ENCODE measurements around the gene PHF13. TPM values are rescaled to one million over a fixed set of nuclear protein-coding genes. Genes with fewer than 3 reads are reported as not detected.

The PHF13 gene
- total and polyA plus RNA-seq, 10 of the 15 experiments (the other 5 are each of a cell fraction or from before 2014, with no cell fraction given): 0.87 to 15.4 (median 5.1) TPM

- no peak for TF ChIP-seq CEBPZ (IDR thresholded peaks at IDR 0.05; ENCODE audit: low read depth, low read length)
- TF ChIP-seq MEF2B (IDR thresholded peaks at IDR 0.05; ENCODE audit: partially characterized antibody, poor library complexity, severe bottlenecking): no peak
- no peak for TF ChIP-seq NFIC (IDR thresholded peaks at IDR 0.05; ENCODE audit: low read depth, low read length)
Measured at GRCh38 chr1:6582370-6582769, 31.2 kb upstream of the PHF13 start (continued).

- no peak overlapping the region for H3K4me2 ChIP-seq (ENCODE audit: control insufficient read depth, insufficient read depth)
- no peak overlapping the region for H3K4me3 ChIP-seq
- in situ Hi-C loops (cut with MboI) (no loop called here), intact Hi-C loops (cut with micrococcal nuclease; ENCODE audit: unreplicated experiment) (no loop called here)
- no TSS peak for BruUV-seq (replicated peaks)
- RAD21 ChIA-PET (ENCODE audit: unreplicated experiment): no interaction called here
- H3K79me2 ChIP-seq (ENCODE audit: control insufficient read depth, insufficient read depth, low read length): peaks cover 21% of the 10 kb centered on the region
- ATAC-seq (no peak), DNase-seq (ENCODE audit: low read depth, low spot score) (no peak), FAIRE-seq (no peak)
- TF ChIP-seq PAX5 (IDR thresholded peaks at IDR 0.05; ENCODE audit: borderline replicate concordance, low read depth, low read length) (no peak), CHD4 (IDR thresholded peaks at IDR 0.05) (no peak), HDGF (IDR thresholded peaks at IDR 0.05) (no peak)
- H3K27ac ChIP-seq (ENCODE audit: control insufficient read depth, insufficient read depth): no peak overlapping the region
- 83% methylated on average over 21 of the region's 21 CpGs for WGBS (ENCODE audit: insufficient coverage, insufficient replicate concordance, low lambda C conversion rate, missing lambda C conversion rate)
- H3K9ac ChIP-seq (ENCODE audit: control insufficient read depth, insufficient read depth, low read length): no peak overlapping the region
- CTCF ChIA-PET: interaction anchor here (1.2 kb wide), 1 partner anchor 16 kb away, joined by 3 read pairs; no protein-coding TSS in a partner anchor
- H3K4me1 ChIP-seq (ENCODE audit: control insufficient read depth, insufficient read depth, low read length): peaks cover 10% of the 10 kb centered on the region
- no peaks in the 10 kb centered on the region for H3K27me3 ChIP-seq (replicated peaks in 1 of 2; ENCODE audit: control insufficient read depth in 2 of 2, insufficient read depth in 2 of 2, low read length in 1 of 2)
- H4K20me1 ChIP-seq (ENCODE audit: control insufficient read depth, insufficient read depth): no peaks in the 10 kb centered on the region
- SMC1A ChIA-PET (ENCODE audit: uncharacterized antibody, unreplicated experiment): no interaction called here
- no peak overlapping the region for H2AFZ ChIP-seq (ENCODE audit: control insufficient read depth, low read depth, low read length)
- no peaks in the 10 kb centered on the region for H3K9me3 ChIP-seq (replicated peaks; ENCODE audit: control insufficient read depth, insufficient read depth, low read length)
- POLR2A ChIA-PET: no interaction called here
- H3K36me3 ChIP-seq (ENCODE audit: control insufficient read depth in 2 of 2, insufficient read depth in 2 of 2, low read length in 1 of 2): peaks cover 4 to 6% of the 10 kb centered on the region in 2 experiments; a peak in 3 of 4 replicates
Measured at GRCh38 chr1:6584126-6585080, 29.1 kb upstream of the PHF13 start.
